Measurements from ENCODE around the gene ANGPTL2.

ANGPTL2 gene

DNA sequence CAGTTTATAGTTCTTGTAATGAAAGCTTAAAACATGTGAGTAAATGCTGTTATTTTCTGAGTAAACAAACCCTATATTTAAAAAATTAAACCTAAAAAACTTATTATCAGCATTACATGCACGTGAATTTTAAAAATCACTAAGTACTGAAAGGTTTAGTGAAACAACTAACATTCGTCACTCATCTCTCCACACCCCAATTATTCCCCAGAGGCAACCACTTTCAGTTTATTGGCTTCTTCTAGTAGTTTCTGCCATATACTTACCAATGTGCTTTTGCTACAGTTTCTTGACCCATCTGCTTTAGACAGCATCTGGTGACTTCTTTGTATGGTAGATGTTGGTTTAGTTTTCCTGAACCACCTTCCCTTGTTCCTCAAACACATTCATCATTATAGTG is 58.1 kb downstream of the ANGPTL2 start:
- Histone ChIP-seq H2AFZ (ENCODE audit: low read length) (no peak overlapping the region), H4K20me1 (ENCODE audit: insufficient read depth, low read length) (no peaks in the 10 kb centered on the region), H3K79me2 (ENCODE audit: insufficient read depth, low read length) (no peaks in the 10 kb centered on the region), H3K27me3 (ENCODE audit: insufficient read depth, low read length) (no peaks in the 10 kb centered on the region), H3K4me3 (ENCODE audit: low read depth, low read length, poor library complexity, severe bottlenecking) (no peak overlapping the region), H3K9me3 (ENCODE audit: low read length) (no peaks in the 10 kb centered on the region), H3K9me2 (ENCODE audit: low read depth, low read length) (no peaks in the 10 kb centered on the region), H3K4me1 (ENCODE audit: insufficient read depth, low read length, severe bottlenecking) (peaks cover 9% of the 10 kb centered on the region), H3F3A (ENCODE audit: insufficient read depth, low read length) (no peaks in the 10 kb centered on the region), H3K36me3 (ENCODE audit: insufficient read depth, low read length) (no peaks in the 10 kb centered on the region), H3K27ac (ENCODE audit: low read depth, low read length, poor library complexity, severe bottlenecking) (no peak overlapping the region), H3K9ac (ENCODE audit: low read length) (no peak overlapping the region), H3K4me2 (ENCODE audit: low read length) (no peak overlapping the region)
- TF ChIP-seq, protein P1, sequence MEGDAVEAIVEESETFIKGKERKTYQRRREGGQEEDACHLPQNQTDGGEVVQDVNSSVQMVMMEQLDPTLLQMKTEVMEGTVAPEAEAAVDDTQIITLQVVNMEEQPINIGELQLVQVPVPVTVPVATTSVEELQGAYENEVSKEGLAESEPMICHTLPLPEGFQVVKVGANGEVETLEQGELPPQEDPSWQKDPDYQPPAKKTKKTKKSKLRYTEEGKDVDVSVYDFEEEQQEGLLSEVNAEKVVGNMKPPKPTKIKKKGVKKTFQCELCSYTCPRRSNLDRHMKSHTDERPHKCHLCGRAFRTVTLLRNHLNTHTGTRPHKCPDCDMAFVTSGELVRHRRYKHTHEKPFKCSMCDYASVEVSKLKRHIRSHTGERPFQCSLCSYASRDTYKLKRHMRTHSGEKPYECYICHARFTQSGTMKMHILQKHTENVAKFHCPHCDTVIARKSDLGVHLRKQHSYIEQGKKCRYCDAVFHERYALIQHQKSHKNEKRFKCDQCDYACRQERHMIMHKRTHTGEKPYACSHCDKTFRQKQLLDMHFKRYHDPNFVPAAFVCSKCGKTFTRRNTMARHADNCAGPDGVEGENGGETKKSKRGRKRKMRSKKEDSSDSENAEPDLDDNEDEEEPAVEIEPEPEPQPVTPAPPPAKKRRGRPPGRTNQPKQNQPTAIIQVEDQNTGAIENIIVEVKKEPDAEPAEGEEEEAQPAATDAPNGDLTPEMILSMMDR (IDR thresholded peaks at IDR 0.05; ENCODE audit: low read length): no peak
- no peak for TF ChIP-seq EZH2 (IDR thresholded peaks at IDR 0.05; ENCODE audit: borderline replicate concordance, low read length)

DNA sequence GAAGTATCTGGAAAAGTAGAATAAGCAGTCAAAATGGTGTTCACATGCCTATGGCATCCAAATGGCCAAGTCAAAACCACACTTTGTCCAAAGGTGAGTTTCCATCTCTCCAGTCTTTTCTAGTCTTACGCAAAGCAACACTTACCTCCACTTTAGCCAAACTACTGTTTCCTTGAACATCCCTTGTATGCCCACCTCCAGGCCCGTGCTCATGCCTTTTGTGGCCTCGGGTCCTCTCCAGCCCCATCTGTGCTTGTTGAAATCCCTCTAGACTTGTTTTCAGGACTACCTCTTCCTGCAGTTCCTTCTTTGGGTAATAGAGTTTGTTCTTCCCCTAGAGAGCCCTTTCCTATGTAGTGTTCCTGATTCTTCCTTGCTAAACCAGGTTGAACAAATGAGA is 61.0 kb downstream of the ANGPTL2 start:
- H3K27ac ChIP-seq (ENCODE audit: low read depth, low read length, poor library complexity, severe bottlenecking): no peak overlapping the region
- H2AFZ ChIP-seq (ENCODE audit: low read length): no peak overlapping the region
- H3K9ac ChIP-seq (ENCODE audit: low read length): no peak overlapping the region
- TF ChIP-seq EZH2 (IDR thresholded peaks at IDR 0.05; ENCODE audit: borderline replicate concordance, low read length): no peak
- TF ChIP-seq, protein P1 (IDR thresholded peaks at IDR 0.05; ENCODE audit: low read length): no peak
- peaks cover 10% of the 10 kb centered on the region for H3K4me1 ChIP-seq (ENCODE audit: insufficient read depth, low read length, severe bottlenecking)
- no peaks in the 10 kb centered on the region for H3K9me2 ChIP-seq (ENCODE audit: low read depth, low read length)
- no peaks in the 10 kb centered on the region for H3K27me3 ChIP-seq (ENCODE audit: insufficient read depth, low read length)
- H4K20me1 ChIP-seq (ENCODE audit: insufficient read depth, low read length): no peaks in the 10 kb centered on the region
- H3K4me2 ChIP-seq (ENCODE audit: low read length): no peak overlapping the region
- H3K79me2 ChIP-seq (ENCODE audit: insufficient read depth, low read length): no peaks in the 10 kb centered on the region
- no peaks in the 10 kb centered on the region for H3K36me3 ChIP-seq (ENCODE audit: insufficient read depth, low read length)
- no peak overlapping the region for H3K4me3 ChIP-seq (ENCODE audit: low read depth, low read length, poor library complexity, severe bottlenecking)
- H3K9me3 ChIP-seq (ENCODE audit: low read length): no peaks in the 10 kb centered on the region
- no peaks in the 10 kb centered on the region for H3F3A ChIP-seq (ENCODE audit: insufficient read depth, low read length)

DNA sequence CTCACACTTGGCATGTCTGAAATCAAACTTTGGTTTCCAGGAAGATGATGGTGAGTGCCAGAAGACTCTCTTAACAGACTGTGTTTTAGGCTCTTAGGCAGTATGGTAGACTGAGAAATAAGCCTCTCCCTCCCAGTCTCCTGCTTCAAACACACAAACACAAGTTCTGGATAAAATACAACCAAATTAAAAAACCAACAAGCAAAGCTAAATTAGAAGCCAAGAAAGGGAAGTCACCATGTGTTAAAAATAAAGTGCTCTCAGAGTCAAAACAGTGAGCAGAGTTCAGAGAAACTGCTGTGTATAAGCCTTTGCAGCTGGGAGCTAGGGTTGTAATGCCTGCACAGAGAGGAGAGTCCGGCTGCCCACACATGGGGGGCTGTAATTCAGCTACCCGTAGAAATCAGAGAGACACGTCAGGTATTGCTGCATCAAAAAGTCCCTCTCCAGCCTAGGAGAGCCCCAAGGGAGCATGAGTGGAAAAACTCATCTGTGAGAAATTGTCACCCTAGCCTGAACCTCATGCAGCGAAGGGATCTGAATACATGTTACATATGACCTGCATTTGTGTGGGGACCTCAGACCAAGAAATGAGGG is 62.6 kb downstream of the ANGPTL2 start:
- Histone ChIP-seq H3K27me3 (ENCODE audit: insufficient read depth, low read length) (no peaks in the 10 kb centered on the region), H2AFZ (ENCODE audit: low read length) (no peak overlapping the region), H3K36me3 (ENCODE audit: insufficient read depth, low read length) (no peaks in the 10 kb centered on the region), H3K4me2 (ENCODE audit: low read length) (no peak overlapping the region), H3K27ac (ENCODE audit: low read depth, low read length, poor library complexity, severe bottlenecking) (no peak overlapping the region), H3K4me1 (ENCODE audit: insufficient read depth, low read length, severe bottlenecking) (peaks cover 10% of the 10 kb centered on the region), H3K4me3 (ENCODE audit: low read depth, low read length, poor library complexity, severe bottlenecking) (no peak overlapping the region), H3K9ac (ENCODE audit: low read length) (no peak overlapping the region), H3F3A (ENCODE audit: insufficient read depth, low read length) (no peaks in the 10 kb centered on the region), H3K9me2 (ENCODE audit: low read depth, low read length) (no peaks in the 10 kb centered on the region), H4K20me1 (ENCODE audit: insufficient read depth, low read length) (no peaks in the 10 kb centered on the region), H3K9me3 (ENCODE audit: low read length) (no peaks in the 10 kb centered on the region), H3K79me2 (ENCODE audit: insufficient read depth, low read length) (no peaks in the 10 kb centered on the region)
- TF ChIP-seq EZH2 (IDR thresholded peaks at IDR 0.05; ENCODE audit: borderline replicate concordance, low read length): no peak
- TF ChIP-seq, protein P1 (IDR thresholded peaks at IDR 0.05; ENCODE audit: low read length): no peak
